DOHH2 (cell line): Measurements from ENCODE around the gene TMEFF2.

ENCODE experiments used
- CTCF ChIP-seq: fragments of 200-600 bp; sonication (generic); IDR thresholded peaks from one replicate; pipeline ENCODE4 v1.5.1; 2014; ENCODE audit warnings: antibody characterized with exemption, mild to moderate bottlenecking, low read depth, low read length; ENCODE audit not compliant: poor library complexity, severe bottlenecking
- EZH2phosphoT487 ChIP-seq: fragments of 200-600 bp; sonication (generic); IDR thresholded peaks from 2 replicates; pipeline ENCODE4 v1.6.1; 2017; ENCODE audit warnings: borderline replicate concordance, mild to moderate bottlenecking, antibody characterized with exemption, low read length, moderate library complexity, mixed read lengths

GRCh38 chr2:192206399-192206798 lies 11.7 kb upstream of the TMEFF2 start:
- TF ChIP-seq CTCF (no peak), EZH2phosphoT487 (no peak)
